HK-2 (cell line): ENCODE measurements around the gene TNFAIP8L3.

ENCODE experiments used
- DNase-seq: peaks from one replicate; pipeline ENCODE4 v3.0.0-alpha.2; 2018; ENCODE audit not compliant: unreplicated experiment

The TNFAIP8L3 gene

GRCh38 chr15:51114437-51115119 lies 19.9 kb upstream of the TNFAIP8L3 start:
- no peak for DNase-seq

DNA sequence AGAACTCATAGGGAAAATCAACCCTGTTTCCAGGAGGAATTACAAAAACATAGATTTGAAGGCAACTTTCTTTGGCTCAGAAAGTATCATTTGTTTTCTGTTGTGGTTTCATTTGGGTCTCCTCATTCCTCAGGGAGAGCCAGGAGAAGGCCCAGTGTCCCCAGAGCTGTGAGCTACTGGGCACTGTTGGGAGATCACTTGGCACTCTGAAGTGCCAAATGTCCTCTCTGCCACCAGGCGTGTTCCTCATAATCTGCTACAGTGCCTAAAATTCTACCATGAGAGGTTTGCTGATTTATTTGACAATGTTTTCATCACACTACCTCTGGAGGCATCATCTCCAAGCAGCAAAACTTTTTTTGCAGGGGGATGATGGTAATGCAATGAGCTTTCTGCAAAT lies 17.4 kb upstream of the TNFAIP8L3 start:
- no peak for DNase-seq

DNA sequence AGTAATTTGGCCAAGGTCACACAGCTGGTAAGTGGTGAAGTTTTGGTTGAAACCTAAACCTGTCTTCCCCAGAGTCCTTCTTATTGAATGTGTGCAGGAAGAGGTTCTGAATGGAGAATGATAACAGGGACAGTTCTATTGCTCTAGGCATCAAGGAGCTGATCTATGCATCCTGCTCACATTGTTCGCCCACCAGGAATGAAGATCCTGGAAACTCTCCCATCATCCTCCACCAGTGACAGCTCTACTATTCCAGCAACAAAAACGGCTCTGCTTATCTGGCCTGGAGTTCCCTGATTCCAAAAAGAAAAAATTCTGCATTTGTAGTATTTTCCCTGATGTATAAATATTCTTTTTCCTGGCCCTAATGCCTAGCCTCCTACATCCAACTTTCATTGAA lies 16.4 kb upstream of the TNFAIP8L3 start:
- no peak for DNase-seq

GRCh38 chr15:51110171-51110570 lies 15.5 kb upstream of the TNFAIP8L3 start:
- DNase-seq, result no peak

- DNase-seq, result no peak
Measured at GRCh38 chr15:51108933-51109550, 14.3 kb upstream of the TNFAIP8L3 start.

- DNase-seq, result no peak
Measured at GRCh38 chr15:51107612-51108011, 12.9 kb upstream of the TNFAIP8L3 start.

- no peak for DNase-seq
Measured at GRCh38 chr15:51106481-51106880, 11.8 kb upstream of the TNFAIP8L3 start.

DNA sequence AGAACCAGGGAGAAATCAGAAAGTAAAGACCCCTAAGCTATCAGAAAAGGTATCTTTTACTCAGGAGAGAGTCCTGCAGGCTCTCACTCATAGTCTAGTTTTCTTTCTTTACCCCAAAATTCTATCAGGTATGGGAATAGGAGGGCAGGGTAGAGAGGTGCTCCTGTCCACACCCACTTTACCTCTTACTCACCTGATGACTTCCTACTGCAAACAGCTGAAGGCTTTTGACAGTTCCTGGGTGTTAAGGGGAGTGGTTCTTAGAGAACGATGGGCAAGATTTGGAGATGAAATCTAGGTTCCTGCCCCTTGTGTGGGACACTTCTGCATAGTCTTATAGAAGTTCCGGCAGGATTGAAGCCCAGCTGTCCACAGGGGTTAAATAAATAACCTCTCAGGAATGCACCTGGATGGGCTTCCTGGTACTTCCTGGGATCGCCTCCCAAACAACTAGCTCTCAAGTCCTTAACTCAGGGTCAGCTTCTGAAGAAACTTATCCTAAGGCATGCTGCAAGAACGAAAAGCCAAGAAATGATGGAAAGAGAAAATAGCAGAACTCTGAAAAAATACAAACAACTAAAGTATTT lies 10.8 kb upstream of the TNFAIP8L3 start:
- no peak for DNase-seq

DNA sequence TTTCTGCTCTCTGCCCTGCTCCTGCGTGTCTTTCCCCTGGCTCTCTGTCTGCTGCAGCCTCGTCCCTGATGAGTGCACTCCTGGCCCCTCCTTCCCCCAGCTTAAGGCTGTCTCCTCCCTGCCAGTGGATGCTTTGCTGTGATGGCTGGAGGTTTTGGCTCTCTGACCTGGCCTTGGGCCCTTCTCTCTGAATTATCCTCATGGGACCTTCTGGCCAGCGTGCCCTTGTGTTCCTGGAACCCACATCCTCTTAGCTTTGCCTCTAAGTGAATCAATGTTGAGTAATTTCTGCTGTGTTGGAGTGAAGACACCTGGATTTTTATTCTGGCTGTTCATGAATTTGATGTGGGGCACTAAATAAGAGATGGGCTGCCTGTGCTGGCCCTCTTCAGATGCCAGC lies 9.8 kb upstream of the TNFAIP8L3 start:
- no peak for DNase-seq

GRCh38 chr15:51103330-51103729 lies 8.6 kb upstream of the TNFAIP8L3 start:
- no peak for DNase-seq

DNA sequence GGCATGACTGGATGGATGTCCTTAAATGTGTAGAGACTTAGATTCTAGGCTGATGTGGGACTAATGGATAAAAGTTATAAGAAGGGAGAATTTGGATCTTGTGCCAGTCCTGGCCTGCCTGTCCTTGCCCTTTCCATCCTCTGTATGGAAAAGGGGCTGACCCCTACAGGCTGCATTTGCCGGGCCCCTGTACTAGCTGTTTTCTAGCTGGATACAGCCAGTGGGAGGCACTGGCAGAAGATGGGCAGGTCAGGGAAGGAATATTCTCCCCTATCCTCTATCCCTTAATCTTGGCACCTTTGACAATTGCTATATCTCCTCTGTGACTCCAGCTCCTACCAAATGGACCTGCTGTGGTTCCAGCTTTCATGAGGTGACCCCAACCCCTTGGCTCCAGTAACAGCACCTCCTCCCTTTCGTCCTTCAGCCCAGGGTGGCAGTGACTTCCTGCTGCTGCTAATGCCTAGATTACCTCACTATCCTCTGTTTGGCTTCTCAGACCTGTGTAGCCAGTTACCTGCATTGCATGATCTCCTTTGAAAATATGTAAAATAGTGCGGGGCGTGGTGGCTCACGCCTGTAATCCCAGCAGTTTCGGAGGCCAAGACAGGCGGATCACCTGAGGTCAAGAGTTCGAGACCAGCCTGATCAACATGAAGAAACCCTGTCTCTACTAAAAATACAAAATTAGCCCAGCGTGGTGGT lies 6.2 kb upstream of the TNFAIP8L3 start:
- DNase-seq, result no peak

DNA sequence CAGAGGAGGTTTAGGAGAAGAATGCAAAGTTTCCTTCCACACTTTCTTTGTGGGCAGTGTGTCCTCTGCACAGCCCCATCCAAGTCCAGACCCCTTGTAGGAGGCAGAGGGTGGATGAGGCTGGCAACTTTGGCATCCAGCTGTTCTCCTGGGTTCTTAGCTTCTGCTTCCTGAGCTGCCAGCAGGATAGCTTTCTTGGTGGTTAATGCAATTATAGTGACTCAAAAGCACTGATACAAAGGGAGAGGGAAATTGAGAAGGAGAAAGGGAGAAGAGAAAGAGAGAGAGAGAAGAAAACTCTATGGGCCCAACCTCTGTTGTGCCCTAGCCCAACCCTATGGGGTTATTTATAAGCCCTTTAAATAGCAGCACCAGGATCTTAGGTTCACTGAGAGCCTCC lies 4.5 kb upstream of the TNFAIP8L3 start:
- no peak for DNase-seq

GRCh38 chr15:51098331-51098619 lies 3.6 kb upstream of the TNFAIP8L3 start:
- DNase-seq, result no peak

DNA sequence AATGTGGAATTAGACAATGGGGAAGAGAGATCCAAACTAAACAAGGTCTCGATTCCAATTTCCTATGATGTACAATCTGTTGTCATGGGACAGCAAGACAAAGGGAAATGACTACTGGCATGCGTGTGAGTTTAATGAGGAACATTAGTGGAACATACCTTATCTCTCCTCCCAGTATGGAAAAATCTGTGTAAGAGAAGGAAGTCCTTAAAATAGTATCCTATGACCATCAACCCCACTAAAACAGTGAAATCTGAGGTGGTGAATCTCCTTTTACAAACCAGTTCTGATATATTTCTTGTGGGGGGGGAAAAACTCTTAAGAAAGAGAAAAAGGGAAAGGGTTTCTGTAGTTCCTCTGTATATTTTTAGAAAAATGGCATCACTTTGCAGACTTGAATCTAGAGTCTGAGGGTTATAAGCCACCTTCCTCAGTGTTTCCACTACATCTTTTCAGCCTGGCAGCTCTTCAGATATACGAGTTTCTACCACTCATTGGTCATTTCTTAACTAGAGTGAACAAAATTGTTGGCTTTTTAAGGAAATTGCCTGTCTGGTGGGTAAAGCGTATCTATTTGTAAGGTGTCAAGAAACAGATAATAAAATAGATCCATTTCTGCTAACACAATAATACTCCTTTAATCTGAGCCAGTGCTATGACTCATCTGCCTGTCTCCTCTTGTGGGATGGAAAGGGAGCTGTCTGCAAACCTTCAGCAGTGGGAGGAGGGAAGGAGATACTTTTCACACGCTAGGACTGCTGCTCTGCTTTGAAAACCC lies 3.0 kb upstream of the TNFAIP8L3 start:
- no peak for DNase-seq

DNA sequence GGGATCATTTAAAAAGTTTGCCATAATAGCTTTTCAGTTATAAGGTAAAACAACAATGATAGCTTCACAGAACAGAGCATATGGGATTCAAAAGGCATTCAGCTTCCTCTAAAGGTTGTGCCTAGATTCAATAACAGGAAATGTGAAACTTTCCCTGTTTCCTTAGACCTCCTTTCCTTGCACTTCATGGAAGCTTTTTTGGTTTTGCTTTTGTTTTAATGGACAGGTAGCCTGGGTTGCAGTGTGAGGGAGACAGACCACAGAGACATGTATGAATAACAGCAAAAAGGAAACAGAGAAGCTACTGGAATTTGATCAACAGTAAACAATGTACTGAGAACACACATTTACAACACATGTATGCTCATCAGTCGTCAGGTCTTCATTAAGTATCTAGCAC lies 2.3 kb upstream of the TNFAIP8L3 start:
- no peak for DNase-seq

DNA sequence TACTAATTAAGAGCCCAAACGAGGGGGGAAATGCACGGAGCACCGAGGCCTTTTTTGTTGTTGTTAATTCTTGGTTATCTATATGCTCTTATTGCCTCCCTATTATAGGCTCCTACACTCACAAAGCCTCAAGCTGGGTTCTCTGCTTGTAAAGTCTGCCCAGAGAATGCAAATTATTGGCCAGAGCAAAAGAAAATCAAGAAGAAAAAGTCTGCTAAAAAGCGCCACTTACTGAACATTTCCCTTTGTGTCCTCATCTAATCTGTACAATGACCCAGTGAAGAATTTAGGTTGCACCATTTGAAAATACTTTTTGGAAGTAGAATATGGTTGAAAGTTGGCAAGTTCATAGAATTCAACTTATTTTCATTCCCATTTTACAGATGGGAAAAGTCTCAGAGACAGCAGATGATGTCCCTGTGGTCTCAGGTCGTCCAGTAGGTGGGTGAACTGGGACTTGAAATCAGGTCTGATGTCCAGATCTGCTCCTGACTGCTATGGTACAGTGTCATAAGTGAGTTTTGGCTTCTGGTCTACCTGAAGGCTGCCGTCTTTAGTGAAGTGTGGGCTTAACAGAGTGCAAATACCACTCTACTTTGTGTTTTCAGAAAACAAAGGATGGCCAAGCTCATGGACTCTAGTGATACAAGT lies 1.1 kb upstream of the TNFAIP8L3 start:
- no peak for DNase-seq

- DNase-seq, result no peak
Measured at GRCh38 chr15:51093839-51094605, 684 bp downstream of the TNFAIP8L3 start.

- no peak for DNase-seq
Measured at GRCh38 chr15:51093488-51093838, 1.2 kb downstream of the TNFAIP8L3 start.

GRCh38 chr15:51092480-51093040 lies 2.1 kb downstream of the TNFAIP8L3 start:
- no peak for DNase-seq

GRCh38 chr15:51090753-51091152 lies 4.0 kb downstream of the TNFAIP8L3 start:
- no peak for DNase-seq
